Common myeloid progenitor, CD34-positive (primary cell): ENCODE data around the gene RAVER1.

Experiments
- CTCF ChIA-PET: fragments of 350-600 bp; sonication (Branson Sonifier 250); formaldehyde crosslinking; loops from one replicate; lab custom pipeline; 2021; ENCODE audit warnings: antibody characterized with exemption; lab: Charles Lee
- POLR2A ChIA-PET: fragments of 350-600 bp; sonication (Branson Sonifier 250); formaldehyde crosslinking; loops from one replicate; lab custom pipeline; 2021; ENCODE audit warnings: antibody characterized with exemption; lab: Charles Lee
- DNase-seq, 3 donors: peaks; one replicate each; pipeline versions ENCODE4 v3.0.0 to v3.0.0-alpha.2; 2013
- H3K27ac ChIP-seq, 2 experiments: 1 replicate in 1 of 2; 2 replicates in 1 of 2; pipeline ENCODE4 v1.7.0; 2013; ENCODE audit warnings: inconsistent platforms in 2 of 2, low read length in 2 of 2, mild to moderate bottlenecking in 2 of 2, low read depth in 1 of 2, moderate library complexity in 1 of 2; ENCODE audit not compliant: severe bottlenecking in 2 of 2, insufficient read depth in 1 of 2, poor library complexity in 1 of 2
- H3K27me3 ChIP-seq, 5 experiments: replicated peaks in 2 of 5; 1 replicate in 3 of 5; 2 replicates in 2 of 5; pipeline versions ENCODE4 v1.6.1 to v1.7.0; 2013; ENCODE audit warnings: low read length in 4 of 5, mild to moderate bottlenecking in 2 of 5, moderate library complexity in 2 of 5, inconsistent platforms in 1 of 5; ENCODE audit not compliant: insufficient read depth in 5 of 5, control insufficient read depth in 4 of 5
- H3K36me3 ChIP-seq, 4 experiments: 1 replicate in 2 of 4; 2 replicates in 2 of 4; pipeline versions ENCODE4 v1.6.1 to v1.7.0; 2013; ENCODE audit warnings: low read length in 3 of 4, control low read depth in 1 of 4, mild to moderate bottlenecking in 1 of 4; ENCODE audit not compliant: control insufficient read depth in 4 of 4, insufficient read depth in 4 of 4
- H3K4me1 ChIP-seq, 4 experiments: 1 replicate in 3 of 4; 2 replicates in 1 of 4; pipeline versions ENCODE4 v1.6.1 to v1.7.1; 2013; ENCODE audit warnings: low read length in 3 of 4, mild to moderate bottlenecking in 3 of 4, control low read depth in 1 of 4, inconsistent platforms in 1 of 4, moderate library complexity in 1 of 4; ENCODE audit not compliant: control insufficient read depth in 4 of 4, insufficient read depth in 4 of 4; ENCODE audit errors: control extremely low read depth in 1 of 4
- H3K4me3 ChIP-seq, 7 experiments: 1 replicate in 4 of 7; 2 replicates in 3 of 7; pipeline versions ENCODE4 v1.5.1 to v1.7.0; 2013; ENCODE audit warnings: mild to moderate bottlenecking in 7 of 7, low read length in 6 of 7, moderate library complexity in 6 of 7, inconsistent platforms in 2 of 7, low read depth in 2 of 7, control low read depth in 1 of 7; ENCODE audit not compliant: insufficient read depth in 4 of 7, control insufficient read depth in 1 of 7; ENCODE audit errors: extremely low read depth in 1 of 7
- H3K9me3 ChIP-seq, 5 experiments: 1 replicate in 4 of 5; 2 replicates in 1 of 5; pipeline versions ENCODE4 v1.6.1 to v1.7.1; 2013; ENCODE audit warnings: low read length in 4 of 5, mild to moderate bottlenecking in 2 of 5, inconsistent platforms in 1 of 5, low read depth in 1 of 5, moderate library complexity in 1 of 5; ENCODE audit not compliant: control insufficient read depth in 4 of 5, insufficient read depth in 2 of 5; ENCODE audit errors: control extremely low read depth in 1 of 5
- WGBS: methylation state at CpG from one replicate; pipeline ENCODE4 v1.1.5; 2013; ENCODE audit not compliant: insufficient coverage; 5-methylcytosine and 5-hydroxymethylcytosine counted together

RAVER1 gene

GRCh38 chr19:10309423-10309822, 23.9 kb downstream of the RAVER1 start, which contains the start of gene ZGLP1:
Gene ZGLP1 (minus strand): TSS chr19:10309815.
- no peak for DNase-seq
- no peak within 1 kb of the TSS for H3K27ac ChIP-seq
- no peaks in the 10 kb centered on the region for H3K27me3 ChIP-seq
- ChIA-PET POLR2A (no interaction called here), CTCF (no interaction called here)
- H3K4me3 ChIP-seq, result no peak within 1 kb of the TSS
- 94% methylated on average over 13 of the region's 24 CpGs for WGBS
- H3K4me1 ChIP-seq, result peaks cover 0 to 22% (median 17%) of the 10 kb centered on the region in 4 experiments
- H3K9me3 ChIP-seq, result no peaks in the 10 kb centered on the region
- peaks cover 0 to 8% (median 1%) of the 10 kb centered on the region in 4 experiments for H3K36me3 ChIP-seq

GRCh38 chr19:10306327-10306726, 27.0 kb downstream of the RAVER1 start:
- Histone ChIP-seq H3K36me3 (peaks cover 0 to 6% (median 1%) of the 10 kb centered on the region in 4 experiments), H3K9me3 (no peaks in the 10 kb centered on the region)
- POLR2A ChIA-PET, result interaction anchor here (1.1 kb wide), 1 partner anchor 28 kb away, joined by 3 read pairs; no protein-coding TSS in a partner anchor

GRCh38 chr19:10305139-10305806, 28.1 kb downstream of the RAVER1 start:
- 34% methylated on average over 15 of the region's 17 CpGs for WGBS
- no peaks in the 10 kb centered on the region for H3K27me3 ChIP-seq
- peak; percentile 61 to 76 (median 71) for DNase-seq
- peak overlapping the region in 4 of 7 experiments; percentile 10 to 52 (median 38) for H3K4me3 ChIP-seq
- H3K27ac ChIP-seq, result peak overlapping the region in 1 of 2 experiments; percentile 58
- H3K36me3 ChIP-seq, result peaks cover 0 to 5% (median 1%) of the 10 kb centered on the region in 4 experiments
- H3K9me3 ChIP-seq, result no peaks in the 10 kb centered on the region
- ChIA-PET CTCF (interaction anchor here (0.7 to 2.5 kb wide), 13 partner anchors 9 to 112 kb away, joined by 3 to 11 read pairs (median 5); partner anchors contain the start of genes ICAM1 and ICAM5), POLR2A (interaction anchor here (1.1 kb wide), 1 partner anchor 27 kb away, joined by 3 read pairs; no protein-coding TSS in a partner anchor)
- peaks cover 0 to 52% (median 46%) of the 10 kb centered on the region in 4 experiments for H3K4me1 ChIP-seq

More at GRCh38 chr19:10306327-10306726, 27.0 kb downstream of the RAVER1 start:
- no peak overlapping the region for H3K27ac ChIP-seq
- no peaks in the 10 kb centered on the region for H3K27me3 ChIP-seq
- H3K4me1 ChIP-seq, result peaks cover 0 to 41% (median 40%) of the 10 kb centered on the region in 4 experiments
- no peak for DNase-seq
- H3K4me3 ChIP-seq, result no peak overlapping the region
- CTCF ChIA-PET, result interaction anchor here (0.7 to 2.5 kb wide), 10 partner anchors 10 to 46 kb away, joined by 3 to 10 read pairs (median 6); partner anchors contain the start of genes ICAM1 and ICAM5
- WGBS, result no CpG with 5 or more reads among the region's 5 CpGs

GRCh38 chr19:10299545-10300458, 33.5 kb downstream of the RAVER1 start:
- H3K36me3 ChIP-seq, result peaks cover 0 to 2% (median 0%) of the 10 kb centered on the region in 4 experiments
- H3K27me3 ChIP-seq, result peaks cover 0 to 19% (median 11%) of the 10 kb centered on the region in 5 experiments
- H3K4me1 ChIP-seq, result peaks cover 5 to 72% (median 56%) of the 10 kb centered on the region in 4 experiments
- ChIA-PET CTCF (interaction anchor here (0.6 to 2.6 kb wide), 9 partner anchors 11 to 117 kb away, joined by 3 to 21 read pairs (median 6); partner anchors contain the start of genes ICAM1, ICAM4 and ICAM5), POLR2A (interaction anchor here (0.6 to 1.5 kb wide), 7 partner anchors 10 to 80 kb away, joined by 3 to 12 read pairs (median 3); partner anchors contain the start of genes ICAM1, ICAM5, RAVER1 and TYK2)
- H3K27ac ChIP-seq, result peak overlapping the region; percentile 59 to 82
- 9% methylated on average over 9 of the region's 14 CpGs for WGBS
- no peaks in the 10 kb centered on the region for H3K9me3 ChIP-seq
- H3K4me3 ChIP-seq, result peak overlapping the region in 4 of 7 experiments; percentile 6 to 43 (median 28)
- peak; percentile 80 to 96 (median 94) for DNase-seq

GRCh38 chr19:10295847-10296591, 37.3 kb downstream of the RAVER1 start:
- H3K27me3 ChIP-seq, result peaks cover 0 to 57% (median 40%) of the 10 kb centered on the region in 5 experiments
- ChIA-PET CTCF (interaction anchor here (0.8 to 1.3 kb wide), 2 partner anchors 26 to 38 kb away, joined by 3 to 4 read pairs; no protein-coding TSS in a partner anchor), POLR2A (interaction anchor here (0.8 to 1.2 kb wide), 3 partner anchors 10 to 85 kb away, joined by 3 to 5 read pairs (median 3); partner anchors contain the start of genes ICAM1, ICAM4 and TYK2)
- no peaks in the 10 kb centered on the region for H3K36me3 ChIP-seq
- peaks cover 5 to 76% (median 64%) of the 10 kb centered on the region in 4 experiments for H3K4me1 ChIP-seq
- WGBS, result 15% methylated on average over 11 of the region's 58 CpGs
- DNase-seq, result peak in 1 of 3 donors; percentile 29
- H3K4me3 ChIP-seq, result peak overlapping the region; percentile 4 to 78 (median 48)
- no peak overlapping the region for H3K27ac ChIP-seq
- H3K9me3 ChIP-seq, result no peaks in the 10 kb centered on the region
